H9 (cell line): ENCODE results near the gene SYT2. TPM values are rescaled to one million over a fixed set of nuclear protein-coding genes. Genes with fewer than 3 reads are reported as not detected.

Source experiments
- DNase-seq: peaks from one replicate; pipeline ENCODE4 v3.0.0-alpha.2; 2017
- H2AFZ ChIP-seq: one replicate; pipeline ENCODE4 v1.6.1; 2013; ENCODE audit warnings: mild to moderate bottlenecking, low read length, control low read depth, moderate library complexity
- H2AK5ac ChIP-seq: 2 replicates; pipeline ENCODE4 v1.6.1; 2013; ENCODE audit warnings: low read length, control low read depth, mixed read lengths; ENCODE audit not compliant: insufficient read length
- H2BK120ac ChIP-seq: one replicate; pipeline ENCODE4 v1.6.1; 2013; ENCODE audit warnings: low read depth, mild to moderate bottlenecking, low read length, control low read depth, inconsistent platforms; ENCODE audit not compliant: poor library complexity, severe bottlenecking
- H2BK12ac ChIP-seq: 2 replicates; pipeline ENCODE4 v1.6.1; 2013; ENCODE audit warnings: low read length, control low read depth, mixed read lengths, low read depth; ENCODE audit not compliant: insufficient read length
- H2BK15ac ChIP-seq: 2 replicates; pipeline ENCODE4 v1.6.1; 2013; ENCODE audit warnings: low read depth, low read length, control low read depth
- H2BK20ac ChIP-seq: one replicate; pipeline ENCODE4 v1.6.1; 2013; ENCODE audit warnings: low read depth, mild to moderate bottlenecking, low read length, control low read depth, inconsistent platforms; ENCODE audit not compliant: poor library complexity, severe bottlenecking
- H2BK5ac ChIP-seq: 2 replicates; pipeline ENCODE4 v1.6.1; 2013; ENCODE audit warnings: low read length, control low read depth, mixed read lengths; ENCODE audit not compliant: insufficient read length
- H3K14ac ChIP-seq: 2 replicates; pipeline ENCODE4 v1.6.1; 2013; ENCODE audit warnings: low read length, control low read depth; ENCODE audit not compliant: insufficient read depth
- H3K18ac ChIP-seq: 2 replicates; pipeline ENCODE4 v1.6.1; 2013; ENCODE audit warnings: low read depth, mild to moderate bottlenecking, mixed read lengths, low read length, control low read depth; ENCODE audit not compliant: insufficient read length
- H3K23ac ChIP-seq: 2 replicates; pipeline ENCODE4 v1.6.1; 2013; ENCODE audit warnings: low read length, control low read depth, mixed read lengths, low read depth; ENCODE audit not compliant: insufficient read length
- H3K23me2 ChIP-seq: 2 replicates; pipeline ENCODE4 v1.6.1; 2013; ENCODE audit warnings: low read depth, mild to moderate bottlenecking, mixed read lengths, low read length, control low read depth; ENCODE audit not compliant: insufficient read length, poor library complexity, severe bottlenecking
- H3K27ac ChIP-seq: 2 replicates; pipeline ENCODE4 v1.5.1; 2013; ENCODE audit warnings: low read length, control low read depth, mixed read lengths, low read depth; ENCODE audit not compliant: insufficient read length
- H3K27me3 ChIP-seq: 2 replicates; pipeline ENCODE4 v1.6.1; 2013; ENCODE audit warnings: low read length, control low read depth, inconsistent platforms; ENCODE audit not compliant: insufficient read depth
- H3K4ac ChIP-seq: 2 replicates; pipeline ENCODE4 v1.6.1; 2013; ENCODE audit warnings: low read depth, mild to moderate bottlenecking, control low read depth, inconsistent platforms, low read length, moderate library complexity
- H3K4me1 ChIP-seq: 2 replicates; pipeline ENCODE4 v1.6.1; 2013; ENCODE audit warnings: low read length, control low read depth, inconsistent platforms; ENCODE audit not compliant: insufficient read depth
- H3K4me2 ChIP-seq: 2 replicates; pipeline ENCODE4 v1.6.1; 2013; ENCODE audit warnings: low read length, control low read depth, mixed read lengths; ENCODE audit not compliant: insufficient read length, insufficient read depth
- H3K56ac ChIP-seq: 2 replicates; pipeline ENCODE4 v1.6.1; 2013; ENCODE audit warnings: low read depth, mild to moderate bottlenecking, mixed read lengths, low read length, control low read depth; ENCODE audit not compliant: insufficient read length
- H3K79me1 ChIP-seq: 2 replicates; pipeline ENCODE4 v1.6.1; 2013; ENCODE audit warnings: low read depth, mild to moderate bottlenecking, moderate library complexity, low read length, control low read depth, inconsistent platforms; ENCODE audit not compliant: insufficient read depth, poor library complexity, severe bottlenecking
- H3K79me2 ChIP-seq: 2 replicates; pipeline ENCODE4 v1.6.1; 2013; ENCODE audit warnings: low read length, control low read depth, inconsistent platforms; ENCODE audit not compliant: insufficient read depth
- H3K9ac ChIP-seq: 2 replicates; pipeline ENCODE4 v1.6.1; 2013; ENCODE audit warnings: low read length, control low read depth, mixed read lengths; ENCODE audit not compliant: insufficient read length; ENCODE audit errors: extremely low read depth
- H3K9me3 ChIP-seq: one replicate; pipeline ENCODE4 v1.6.1; 2013; ENCODE audit warnings: low read depth, low read length, inconsistent platforms; ENCODE audit not compliant: control insufficient read depth
- H3T11ph ChIP-seq: one replicate; pipeline ENCODE4 v1.6.1; 2013; ENCODE audit warnings: mild to moderate bottlenecking, low read length, control low read depth, inconsistent platforms
- H4K20me1 ChIP-seq: one replicate; pipeline ENCODE4 v1.6.1; 2013; ENCODE audit not compliant: control insufficient read depth, insufficient read length, insufficient read depth
- H4K5ac ChIP-seq: 2 replicates; pipeline ENCODE4 v1.6.1; 2013; ENCODE audit warnings: low read depth, mild to moderate bottlenecking, mixed read lengths, low read length, control low read depth; ENCODE audit not compliant: insufficient read length
- H4K8ac ChIP-seq: replicated peaks from 2 replicates; pipeline ENCODE4 v1.6.1; 2013; ENCODE audit warnings: low read length, control low read depth, mixed read lengths, low read depth; ENCODE audit not compliant: insufficient read length
- H4K91ac ChIP-seq: 2 replicates; pipeline ENCODE4 v1.6.1; 2013; ENCODE audit warnings: low read depth, mild to moderate bottlenecking, moderate library complexity, mixed read lengths, low read length, control low read depth; ENCODE audit not compliant: insufficient read length
- H3K27ac Mint-ChIP-seq, 3 experiments: 2 replicates in 2 of 3; 3 replicates in 1 of 3; pipeline ENCODE4 v1.8.0; 2020 to 2021; ENCODE audit warnings: mixed read lengths in 3 of 3, mild to moderate bottlenecking in 1 of 3, moderate library complexity in 1 of 3
- H3K27me3 Mint-ChIP-seq: 2 replicates; pipeline ENCODE4 v1.8.0; 2021; ENCODE audit warnings: low read depth, mild to moderate bottlenecking, moderate library complexity, mixed read lengths
- H3K36me3 Mint-ChIP-seq, 3 experiments: 2 replicates in 2 of 3; 3 replicates in 1 of 3; pipeline ENCODE4 v1.8.0; 2020 to 2021; ENCODE audit warnings: low read depth in 3 of 3, mixed read lengths in 3 of 3; ENCODE audit not compliant: insufficient read depth in 1 of 3
- H3K4me1 Mint-ChIP-seq, 2 experiments: 2 replicates each; pipeline ENCODE4 v1.8.0; 2020; ENCODE audit warnings: mixed read lengths in 2 of 2
- H3K4me3 Mint-ChIP-seq, 2 experiments: 2 replicates in 1 of 2; 3 replicates in 1 of 2; pipeline ENCODE4 v1.8.0; 2020 to 2021; ENCODE audit warnings: mild to moderate bottlenecking in 2 of 2, mixed read lengths in 2 of 2, moderate library complexity in 1 of 2
- H3K9me3 Mint-ChIP-seq, 2 experiments: 2 replicates in 1 of 2; 3 replicates in 1 of 2; pipeline ENCODE4 v1.8.0; 2020; ENCODE audit warnings: mild to moderate bottlenecking in 2 of 2, mixed read lengths in 2 of 2, moderate library complexity in 1 of 2
- WGBS: extraction: QIAGEN DNeasy Blood & Tissue Kit; methylation state at CpG from one replicate; pipeline ENCODE4 v1.1.7; 2013; ENCODE audit warnings: missing lambda C conversion rate, low lambda C conversion rate, mixed read lengths; ENCODE audit not compliant: insufficient read length; ENCODE audit errors: extremely low coverage; 5-methylcytosine and 5-hydroxymethylcytosine counted together
- total RNA-seq: library from RNA; stranded (reverse); gene quantifications from 2 replicates; pipeline ENCODE4 v1.2.1, GENCODE V29; 2021
- TF ChIP-seq, protein P1 (sequence below): fragments of 200-600 bp; sonication (generic); conservative IDR thresholded peaks from 3 replicates; pipeline ENCODE4 v1.8.0; 2021; ENCODE audit warnings: antibody characterized with exemption, mild to moderate bottlenecking

SYT2 gene
- total RNA-seq, 1 experiment from 2014 or later: 3.3 TPM

DNA sequence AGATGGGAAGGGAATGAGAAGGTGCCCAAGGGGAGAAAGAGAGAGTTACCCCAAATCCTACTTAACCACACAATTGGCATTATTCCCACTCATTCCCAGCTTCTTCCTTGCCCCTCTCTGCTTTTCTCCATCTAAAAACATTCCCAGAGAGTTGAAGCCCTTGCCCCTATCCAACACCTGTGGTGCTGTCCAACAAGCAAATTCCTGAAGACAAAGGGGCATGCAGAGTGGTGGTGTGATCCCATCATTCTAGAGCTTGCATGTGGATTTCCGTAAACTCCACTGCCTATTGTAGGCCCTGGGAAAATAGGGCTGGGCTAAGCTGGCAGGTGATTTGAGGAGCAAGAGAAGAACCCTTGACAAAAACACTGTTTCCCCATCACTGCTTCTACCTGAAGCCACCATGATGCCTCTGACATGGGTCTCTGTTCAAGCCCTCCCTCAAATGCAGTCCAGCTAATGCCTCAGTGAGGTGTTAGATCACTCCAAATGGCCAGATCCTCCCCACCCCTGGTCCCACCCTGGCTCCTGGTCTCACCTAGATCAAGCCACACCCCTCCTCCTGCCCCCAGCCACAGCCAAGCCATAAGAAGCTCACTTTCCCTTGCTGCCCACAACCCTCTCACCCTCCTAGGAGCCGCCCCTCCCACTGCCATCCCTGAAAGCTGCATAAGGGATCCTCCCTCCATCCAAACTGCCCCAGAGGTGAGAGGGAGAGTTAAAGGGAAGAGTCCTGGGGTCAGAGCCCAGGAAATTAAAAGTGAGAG is 29.5 kb downstream of the SYT2 start:
- H3K27ac ChIP-seq: no peak overlapping the region
- TF ChIP-seq, protein P1, sequence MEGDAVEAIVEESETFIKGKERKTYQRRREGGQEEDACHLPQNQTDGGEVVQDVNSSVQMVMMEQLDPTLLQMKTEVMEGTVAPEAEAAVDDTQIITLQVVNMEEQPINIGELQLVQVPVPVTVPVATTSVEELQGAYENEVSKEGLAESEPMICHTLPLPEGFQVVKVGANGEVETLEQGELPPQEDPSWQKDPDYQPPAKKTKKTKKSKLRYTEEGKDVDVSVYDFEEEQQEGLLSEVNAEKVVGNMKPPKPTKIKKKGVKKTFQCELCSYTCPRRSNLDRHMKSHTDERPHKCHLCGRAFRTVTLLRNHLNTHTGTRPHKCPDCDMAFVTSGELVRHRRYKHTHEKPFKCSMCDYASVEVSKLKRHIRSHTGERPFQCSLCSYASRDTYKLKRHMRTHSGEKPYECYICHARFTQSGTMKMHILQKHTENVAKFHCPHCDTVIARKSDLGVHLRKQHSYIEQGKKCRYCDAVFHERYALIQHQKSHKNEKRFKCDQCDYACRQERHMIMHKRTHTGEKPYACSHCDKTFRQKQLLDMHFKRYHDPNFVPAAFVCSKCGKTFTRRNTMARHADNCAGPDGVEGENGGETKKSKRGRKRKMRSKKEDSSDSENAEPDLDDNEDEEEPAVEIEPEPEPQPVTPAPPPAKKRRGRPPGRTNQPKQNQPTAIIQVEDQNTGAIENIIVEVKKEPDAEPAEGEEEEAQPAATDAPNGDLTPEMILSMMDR: no peak
- no peak overlapping the region for H3T11ph ChIP-seq
- H3K4me1 ChIP-seq: peaks cover 4% of the 10 kb centered on the region; the same call in 1 of the 2 replicates
- no peak overlapping the region for H2BK12ac ChIP-seq
- H3K14ac ChIP-seq: no peak overlapping the region
- H4K91ac ChIP-seq: no peak overlapping the region
- Mint-ChIP-seq H3K4me3 (no peak overlapping the region), H3K27me3 (peaks cover 3% of the 10 kb centered on the region; the same call in 1 of the 2 replicates), H3K9me3 (peaks cover 0 to 8% of the 10 kb centered on the region in 2 experiments; a peak in 3 of 5 replicates), H3K4me1 (peaks cover 17 to 48% of the 10 kb centered on the region in 2 experiments), H3K27ac (peak overlapping the region in 2 of 3 experiments; percentile 28 to 46; a peak in 3 of 7 replicates), H3K36me3 (peaks cover 3 to 10% (median 9%) of the 10 kb centered on the region in 3 experiments; a peak in 4 of 7 replicates)
- H3K79me2 ChIP-seq: no peaks in the 10 kb centered on the region
- no peak overlapping the region for H3K56ac ChIP-seq
- H3K23me2 ChIP-seq: no peaks in the 10 kb centered on the region
- no peak overlapping the region for H2BK120ac ChIP-seq
- no CpG with 5 or more reads among the region's 2 CpGs for WGBS
- H3K9ac ChIP-seq: no peak overlapping the region
- H2AK5ac ChIP-seq: no peak overlapping the region
- no peak overlapping the region for H2BK5ac ChIP-seq
- no peak overlapping the region for H3K18ac ChIP-seq
- H3K27me3 ChIP-seq: no peaks in the 10 kb centered on the region
- no peak overlapping the region for H3K23ac ChIP-seq
- no peak overlapping the region for H3K4me2 ChIP-seq
- H3K79me1 ChIP-seq: no peaks in the 10 kb centered on the region
- no peaks in the 10 kb centered on the region for H4K20me1 ChIP-seq
- H2BK15ac ChIP-seq: no peak overlapping the region
- no peak overlapping the region for H4K8ac ChIP-seq
- H2AFZ ChIP-seq: no peak overlapping the region
- no peak overlapping the region for H3K4ac ChIP-seq
- peak; percentile 69 for DNase-seq
- no peaks in the 10 kb centered on the region for H3K9me3 ChIP-seq
- H2BK20ac ChIP-seq: no peak overlapping the region
- H4K5ac ChIP-seq: no peak overlapping the region
